ENCODE results near the gene FBXL3.

DNA sequence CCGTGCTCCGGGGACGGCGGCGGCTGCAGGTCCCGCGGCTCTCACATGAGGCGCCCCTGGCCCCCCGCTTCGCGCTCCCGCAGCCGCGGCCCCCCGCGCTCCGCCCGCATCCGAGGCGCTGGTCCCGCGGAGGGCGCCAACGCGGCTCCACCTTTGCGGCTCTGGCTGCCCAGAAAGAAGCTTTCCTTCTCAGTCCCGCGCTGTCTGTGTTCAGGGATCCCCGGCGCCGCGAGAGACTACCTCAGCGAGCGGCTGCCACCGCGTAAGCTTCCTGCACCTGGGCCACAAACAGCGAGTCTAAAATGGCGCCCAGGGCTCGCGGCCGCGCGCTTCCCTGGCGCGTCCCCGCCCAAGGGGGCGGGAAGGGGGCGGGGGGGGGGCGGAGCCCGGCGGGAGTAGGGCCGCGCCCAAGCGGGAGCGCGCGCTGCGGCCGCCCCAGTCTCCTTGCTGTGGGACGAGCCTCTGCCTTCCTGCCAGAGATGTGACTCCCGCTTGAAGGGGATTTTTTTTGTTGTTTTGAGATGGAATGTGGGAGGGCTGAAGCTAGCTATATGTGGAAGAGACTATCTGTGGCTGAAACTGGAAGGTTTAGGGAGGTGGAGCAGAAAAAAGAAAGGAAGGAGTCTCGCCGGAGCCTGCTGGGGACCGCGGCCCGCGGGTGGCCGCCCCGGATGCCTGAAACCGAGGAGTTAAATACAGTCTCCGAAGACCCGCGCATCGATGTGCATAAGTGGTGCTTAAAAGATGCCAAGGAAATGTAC, at the start of gene FBXL3:
- TF ChIP-seq POLR2AphosphoS5 (IDR thresholded peaks at IDR 0.05; ENCODE audit: low read depth, low read length) (peak; percentile 51; the same call in 1 of the 2 replicates), TAF1 (IDR thresholded peaks at IDR 0.05; ENCODE audit: borderline replicate concordance, insufficient read depth, low read length) (no peak; the same call in 1 of the 2 replicates), SIN3A (IDR thresholded peaks at IDR 0.05; ENCODE audit: borderline replicate concordance, insufficient read depth, low read length) (no peak)
- TF ChIP-seq, protein P1, sequence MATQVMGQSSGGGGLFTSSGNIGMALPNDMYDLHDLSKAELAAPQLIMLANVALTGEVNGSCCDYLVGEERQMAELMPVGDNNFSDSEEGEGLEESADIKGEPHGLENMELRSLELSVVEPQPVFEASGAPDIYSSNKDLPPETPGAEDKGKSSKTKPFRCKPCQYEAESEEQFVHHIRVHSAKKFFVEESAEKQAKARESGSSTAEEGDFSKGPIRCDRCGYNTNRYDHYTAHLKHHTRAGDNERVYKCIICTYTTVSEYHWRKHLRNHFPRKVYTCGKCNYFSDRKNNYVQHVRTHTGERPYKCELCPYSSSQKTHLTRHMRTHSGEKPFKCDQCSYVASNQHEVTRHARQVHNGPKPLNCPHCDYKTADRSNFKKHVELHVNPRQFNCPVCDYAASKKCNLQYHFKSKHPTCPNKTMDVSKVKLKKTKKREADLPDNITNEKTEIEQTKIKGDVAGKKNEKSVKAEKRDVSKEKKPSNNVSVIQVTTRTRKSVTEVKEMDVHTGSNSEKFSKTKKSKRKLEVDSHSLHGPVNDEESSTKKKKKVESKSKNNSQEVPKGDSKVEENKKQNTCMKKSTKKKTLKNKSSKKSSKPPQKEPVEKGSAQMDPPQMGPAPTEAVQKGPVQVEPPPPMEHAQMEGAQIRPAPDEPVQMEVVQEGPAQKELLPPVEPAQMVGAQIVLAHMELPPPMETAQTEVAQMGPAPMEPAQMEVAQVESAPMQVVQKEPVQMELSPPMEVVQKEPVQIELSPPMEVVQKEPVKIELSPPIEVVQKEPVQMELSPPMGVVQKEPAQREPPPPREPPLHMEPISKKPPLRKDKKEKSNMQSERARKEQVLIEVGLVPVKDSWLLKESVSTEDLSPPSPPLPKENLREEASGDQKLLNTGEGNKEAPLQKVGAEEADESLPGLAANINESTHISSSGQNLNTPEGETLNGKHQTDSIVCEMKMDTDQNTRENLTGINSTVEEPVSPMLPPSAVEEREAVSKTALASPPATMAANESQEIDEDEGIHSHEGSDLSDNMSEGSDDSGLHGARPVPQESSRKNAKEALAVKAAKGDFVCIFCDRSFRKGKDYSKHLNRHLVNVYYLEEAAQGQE (IDR thresholded peaks at IDR 0.05; ENCODE audit: insufficient read depth in 1 of 2, low read depth in 2 of 2, low read length in 2 of 2) = no peak

Data from PFSK-1 (cell line).